ENCODE measurements around the gene UNC50.

GRCh38 chr2:98565286-98565860, 43.0 kb upstream of the UNC50 start:
- TF ChIP-seq CTCF (IDR thresholded peaks at IDR 0.05) (no peak), POLR2A (IDR thresholded peaks at IDR 0.05) (no peak)

Measured in body of pancreas (tissue), 4 donors.